Measurements from ENCODE around the gene SLC15A3.

Gene SLC15A3

DNA sequence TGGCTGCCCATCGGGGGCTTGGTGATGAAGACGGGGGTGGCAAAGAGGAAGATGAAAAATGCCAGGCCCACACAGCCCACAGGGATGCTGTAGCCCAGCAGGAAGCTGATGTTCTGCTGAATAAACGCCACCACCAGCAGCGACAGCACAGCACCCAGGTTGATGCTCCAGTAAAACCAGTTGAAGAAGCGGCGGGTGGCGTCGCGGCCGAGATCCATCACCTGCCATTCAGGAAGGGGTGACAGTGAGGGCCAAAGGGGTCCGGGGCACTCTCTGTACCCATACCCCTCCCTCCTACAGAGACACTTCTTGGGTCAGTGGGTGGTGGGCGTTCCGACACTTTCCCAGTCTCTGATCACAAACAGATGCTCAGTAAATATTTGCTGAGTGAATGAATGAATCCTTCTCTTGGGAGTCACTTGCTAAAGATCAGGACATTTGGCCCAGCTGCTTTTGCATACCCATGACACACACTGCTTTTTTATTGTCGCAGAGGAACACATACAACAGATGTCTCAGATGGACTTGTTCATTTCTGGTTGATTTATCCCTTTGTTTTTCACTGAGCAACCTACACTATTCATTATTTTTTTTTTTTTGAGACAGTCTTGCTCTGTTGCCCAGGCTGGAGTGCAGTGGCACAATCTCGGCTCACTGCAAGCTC lies 5.2 kb downstream of the SLC15A3 start:
- no peak overlapping the region for H3K4me3 ChIP-seq (ENCODE audit: low read depth, low read length)

DNA sequence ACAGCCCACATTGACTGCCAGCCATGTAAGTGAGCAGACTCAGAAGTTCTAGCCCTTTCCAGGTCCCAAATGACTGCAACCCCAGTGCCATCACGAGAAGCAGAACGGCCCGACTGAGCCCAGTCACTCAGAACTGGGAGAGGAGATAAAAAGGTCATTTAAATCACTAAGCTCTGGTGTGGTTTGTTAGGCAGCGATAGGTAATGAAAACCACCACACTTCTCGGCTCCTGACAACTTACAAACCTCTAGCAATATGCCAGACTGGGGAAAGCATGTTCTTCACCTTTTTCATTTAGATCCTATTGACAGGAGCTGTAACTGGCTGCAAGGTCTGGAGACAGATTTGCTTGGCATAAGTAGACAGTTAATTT lies 6.7 kb downstream of the SLC15A3 start:
- H3K4me3 ChIP-seq (ENCODE audit: low read depth, low read length): no peak overlapping the region

DNA sequence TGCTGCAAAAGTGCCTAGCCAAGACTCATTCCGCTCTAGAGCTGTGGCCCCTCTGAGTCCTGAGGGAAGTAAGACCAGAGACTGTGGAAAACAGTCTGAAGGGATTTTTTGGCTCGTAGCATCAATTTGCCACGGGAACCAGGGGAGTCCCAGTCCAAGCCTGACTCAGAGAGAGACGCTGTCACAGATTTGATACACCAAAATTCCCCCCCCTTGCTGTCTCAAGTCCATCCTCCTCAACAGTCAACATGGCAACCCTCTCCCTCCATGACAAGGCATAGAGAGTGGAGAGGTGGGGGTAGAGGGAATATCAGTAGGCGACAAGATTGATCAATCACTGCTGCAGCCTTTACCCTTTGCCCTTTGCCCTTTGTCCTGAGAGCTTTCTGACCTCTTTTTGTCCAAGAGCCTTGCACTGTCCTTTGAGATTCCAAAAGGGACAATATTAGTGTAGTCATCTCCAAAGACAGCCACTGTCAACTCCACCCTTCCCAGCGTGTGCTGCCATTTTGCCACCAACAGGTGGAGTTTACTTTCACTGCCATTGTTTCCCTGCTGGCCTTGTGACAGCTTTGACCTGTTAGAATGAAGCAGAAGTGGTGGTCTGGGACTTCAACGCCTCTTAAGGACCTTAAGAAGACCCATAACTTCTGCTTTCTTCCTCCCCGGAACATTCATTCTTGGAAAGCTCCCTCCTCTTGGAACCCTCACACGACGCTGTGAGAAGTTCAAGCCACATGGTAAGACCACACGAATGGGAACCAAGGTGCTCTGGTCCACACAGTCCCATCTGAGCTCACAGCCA lies 7.3 kb downstream of the SLC15A3 start:
- no peak overlapping the region for H3K4me3 ChIP-seq (ENCODE audit: low read depth, low read length)

DNA sequence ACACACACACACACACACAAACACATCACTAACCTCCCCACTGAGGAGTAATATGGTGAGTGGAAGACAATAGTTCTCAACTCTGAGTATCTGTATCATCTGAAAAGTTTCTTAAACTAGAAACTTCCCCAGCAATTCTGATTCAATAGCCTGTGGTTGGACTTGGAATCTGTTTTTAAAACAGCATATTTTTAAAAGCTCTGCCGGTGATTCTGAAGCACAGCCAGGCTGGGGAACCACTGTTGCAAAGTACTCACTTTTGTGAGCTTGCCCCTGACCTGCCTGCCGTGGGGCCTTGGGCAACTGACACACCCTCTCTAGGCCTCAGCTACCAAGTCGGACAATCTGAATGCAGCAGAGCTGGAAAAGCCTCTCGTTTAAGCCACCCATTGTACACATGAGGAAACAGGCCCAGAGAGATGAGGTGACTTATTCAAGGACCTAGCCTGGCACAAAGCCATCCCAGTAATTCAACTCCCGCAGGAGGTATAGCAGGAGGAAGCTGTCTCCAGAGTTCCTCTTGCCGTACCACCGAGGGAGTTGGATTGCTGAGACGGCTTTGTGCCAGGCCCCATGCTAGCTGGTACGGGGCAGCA lies 8.9 kb downstream of the SLC15A3 start:
- no peak overlapping the region for H3K4me3 ChIP-seq (ENCODE audit: low read depth, low read length)

DNA sequence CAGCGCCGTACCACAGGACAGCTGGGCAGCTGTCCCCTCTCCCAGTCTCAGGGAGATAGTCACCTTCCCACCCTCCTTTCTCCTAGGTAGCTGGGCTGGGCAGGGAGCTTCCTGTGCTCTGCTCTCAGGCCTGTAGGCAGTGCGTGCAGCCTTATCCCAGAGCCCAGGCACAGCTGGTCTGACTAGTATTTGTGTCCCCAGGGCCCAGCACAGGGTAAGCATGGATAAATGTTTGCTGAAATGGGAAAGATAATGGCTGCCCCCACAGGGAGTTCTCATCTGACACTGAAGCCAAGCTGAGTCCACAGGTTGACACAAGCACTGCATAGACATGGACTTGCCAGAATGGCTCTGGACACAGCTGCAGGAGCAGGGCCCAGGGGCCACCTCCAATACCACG lies 9.8 kb downstream of the SLC15A3 start:
- no peak overlapping the region for H3K4me3 ChIP-seq (ENCODE audit: low read depth, low read length)

DNA sequence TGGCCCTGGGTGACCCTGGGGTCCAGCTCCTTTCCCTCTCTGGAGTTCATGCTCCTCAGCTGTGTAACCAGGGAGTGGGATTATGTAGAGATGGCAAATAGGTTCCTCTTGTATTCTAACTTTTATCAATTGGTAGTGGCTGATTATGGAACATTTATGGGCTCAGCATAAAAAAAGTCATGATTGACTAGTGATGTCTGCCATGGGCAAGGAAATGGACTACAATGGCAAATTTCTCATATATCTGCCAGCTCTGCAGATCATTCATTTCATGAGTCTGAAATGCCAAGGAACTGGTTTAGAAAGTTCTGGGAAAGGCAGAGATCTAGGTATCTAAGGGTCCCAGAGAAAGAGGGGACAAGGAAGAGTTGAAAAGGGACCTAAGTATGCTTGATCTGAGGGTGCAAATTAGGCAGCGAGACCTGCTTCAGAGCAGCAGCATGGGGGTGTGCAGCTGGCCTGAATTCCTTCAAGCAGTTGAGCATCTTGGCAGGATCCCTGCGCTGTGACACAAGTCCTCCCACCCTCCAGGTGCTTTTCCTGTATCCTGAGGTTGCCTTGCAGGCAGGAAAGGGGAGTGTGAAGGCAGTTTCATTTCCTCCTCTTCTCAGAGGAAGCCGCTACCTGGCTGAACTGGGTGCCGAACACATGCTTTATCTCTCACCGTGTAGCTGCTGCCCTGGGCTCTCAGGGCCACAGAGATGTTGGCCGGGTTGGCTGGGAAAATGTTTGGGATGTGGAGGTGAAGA lies 10.4 kb downstream of the SLC15A3 start:
- no peak overlapping the region for H3K4me3 ChIP-seq (ENCODE audit: low read depth, low read length)

DNA sequence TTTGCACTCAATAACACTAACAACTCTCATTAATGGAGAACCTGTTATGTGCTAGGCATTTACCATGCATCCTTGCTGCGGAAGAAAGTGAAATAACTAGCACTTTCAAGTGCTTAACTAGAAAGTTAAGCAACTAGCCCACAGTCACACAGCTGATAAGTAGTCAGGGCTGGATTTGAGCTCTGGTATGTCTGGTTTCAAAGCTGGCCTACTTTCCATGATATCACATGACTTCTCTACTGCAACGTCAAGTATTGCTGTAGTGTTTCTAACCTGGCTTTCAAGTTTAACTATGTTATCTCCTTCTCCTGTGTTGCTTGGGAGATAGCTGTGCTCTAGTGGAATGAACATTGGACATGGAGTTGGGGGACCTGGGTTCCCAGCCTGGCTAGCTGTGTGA lies 12.1 kb downstream of the SLC15A3 start:
- no peak overlapping the region for H3K4me3 ChIP-seq (ENCODE audit: low read depth, low read length)

DNA sequence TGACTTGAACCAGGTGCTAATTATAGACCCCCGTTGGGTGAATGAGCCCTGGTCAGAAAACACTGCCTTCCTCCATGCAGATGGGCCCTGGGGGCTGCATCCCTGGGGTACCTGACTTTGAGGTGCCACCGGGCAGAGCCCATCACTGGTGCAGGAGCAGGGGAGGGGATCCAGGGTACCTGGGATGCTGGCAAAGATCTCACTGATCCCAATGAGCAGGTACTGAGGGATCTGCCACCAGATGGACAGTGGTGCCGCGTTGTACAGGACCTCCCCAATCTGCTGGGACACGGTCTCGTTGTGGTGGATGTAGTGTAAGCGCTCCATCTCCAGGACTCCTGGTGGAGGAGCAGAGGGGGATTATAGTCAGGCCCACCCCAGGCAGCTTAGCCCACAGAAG lies 12.7 kb downstream of the SLC15A3 start:
- H3K4me3 ChIP-seq (ENCODE audit: low read depth, low read length): no peak overlapping the region

DNA sequence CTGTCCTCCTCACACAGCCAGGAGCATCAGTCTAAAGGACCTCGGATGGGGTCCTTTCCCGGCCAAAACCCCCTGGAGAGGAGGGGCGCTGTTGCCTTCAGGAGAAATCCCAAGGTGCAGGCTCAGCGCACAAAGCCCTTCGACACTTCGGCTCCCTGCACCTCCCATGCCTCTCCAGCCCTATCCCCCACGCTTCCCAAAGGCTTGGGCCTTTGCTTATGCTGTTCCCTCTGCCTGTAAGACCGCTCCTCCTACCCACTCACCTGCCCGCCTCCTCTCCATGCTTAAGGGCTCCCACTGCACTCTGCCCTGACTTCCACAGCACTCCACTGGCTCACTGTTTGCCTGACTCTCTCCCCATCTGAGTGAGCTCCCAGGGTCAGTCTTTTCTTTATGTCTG lies 13.5 kb downstream of the SLC15A3 start:
- no peak overlapping the region for H3K4me3 ChIP-seq (ENCODE audit: low read depth, low read length)

DNA sequence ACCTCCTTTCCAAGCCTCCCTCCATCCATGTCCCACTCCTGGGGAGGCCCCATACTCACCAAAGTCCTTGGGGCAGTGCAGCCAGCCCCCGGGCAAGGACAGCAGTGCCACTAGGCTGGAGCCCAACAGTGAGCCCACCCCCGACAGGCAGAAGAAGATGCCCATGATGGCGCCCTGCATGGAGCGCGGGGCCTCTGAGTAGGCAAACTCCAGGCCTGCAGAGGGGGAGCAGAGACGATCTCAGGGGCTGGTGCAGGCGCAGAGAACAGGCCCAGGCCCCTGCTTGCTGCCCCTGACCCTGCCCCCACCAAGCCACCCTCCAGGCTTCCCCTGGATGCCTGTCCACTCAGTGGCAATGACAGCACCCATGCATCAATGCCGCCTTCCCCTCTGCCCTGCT lies 14.2 kb downstream of the SLC15A3 start:
- no peak overlapping the region for H3K4me3 ChIP-seq (ENCODE audit: low read depth, low read length)

DNA sequence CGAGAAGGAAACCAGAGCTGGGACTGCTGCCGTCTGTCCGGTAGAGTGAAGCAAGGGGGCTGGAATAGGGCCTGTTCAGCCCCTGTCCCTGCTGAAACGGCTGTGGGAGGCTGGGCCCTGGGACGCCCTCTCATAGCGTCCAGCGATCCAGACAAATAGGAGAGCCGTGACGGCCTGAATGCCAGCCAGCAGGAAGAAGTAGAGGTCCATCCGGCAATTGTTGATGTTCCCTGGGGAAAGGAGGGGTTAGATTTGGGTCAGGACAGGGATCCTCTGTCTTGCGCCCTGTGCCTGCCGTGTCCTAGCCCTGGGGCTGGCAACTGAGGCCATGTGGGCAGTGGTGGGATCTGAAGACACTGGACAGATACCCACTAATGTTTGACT lies 14.8 kb downstream of the SLC15A3 start:
- no peak overlapping the region for H3K4me3 ChIP-seq (ENCODE audit: low read depth, low read length)

DNA sequence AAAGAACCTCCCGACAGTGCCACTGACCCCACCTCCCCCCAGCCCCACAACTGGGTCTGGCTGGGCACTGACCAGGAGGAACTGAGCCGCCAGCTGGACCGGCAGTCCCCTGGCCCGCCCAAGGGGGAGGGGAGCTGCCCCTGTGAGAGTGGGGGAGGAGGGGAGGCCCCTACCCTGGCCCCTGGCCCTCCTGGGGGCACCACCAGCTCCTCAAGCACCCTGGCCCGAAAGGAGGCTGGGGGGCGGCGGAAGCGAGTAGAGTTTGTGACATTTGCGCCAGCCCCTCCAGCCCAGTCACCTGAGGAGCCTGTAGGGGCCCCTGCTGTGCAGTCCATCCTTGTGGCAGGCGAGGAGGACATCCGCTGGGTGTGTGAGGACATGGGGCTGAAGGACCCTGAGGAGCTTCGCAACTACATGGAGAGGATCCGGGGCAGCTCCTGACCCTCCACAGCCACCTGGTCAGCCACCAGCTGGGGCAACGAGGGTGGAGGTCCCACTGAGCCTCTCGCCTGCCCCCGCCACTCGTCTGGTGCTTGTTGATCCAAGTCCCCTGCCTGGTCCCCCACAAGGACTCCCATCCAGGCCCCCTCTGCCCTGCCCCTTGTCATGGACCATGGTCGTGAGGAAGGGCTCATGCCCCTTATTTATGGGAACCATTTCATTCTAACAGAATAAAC lies 15.4 kb downstream of the SLC15A3 start:
- no peak overlapping the region for H3K4me3 ChIP-seq (ENCODE audit: low read depth, low read length)

DNA sequence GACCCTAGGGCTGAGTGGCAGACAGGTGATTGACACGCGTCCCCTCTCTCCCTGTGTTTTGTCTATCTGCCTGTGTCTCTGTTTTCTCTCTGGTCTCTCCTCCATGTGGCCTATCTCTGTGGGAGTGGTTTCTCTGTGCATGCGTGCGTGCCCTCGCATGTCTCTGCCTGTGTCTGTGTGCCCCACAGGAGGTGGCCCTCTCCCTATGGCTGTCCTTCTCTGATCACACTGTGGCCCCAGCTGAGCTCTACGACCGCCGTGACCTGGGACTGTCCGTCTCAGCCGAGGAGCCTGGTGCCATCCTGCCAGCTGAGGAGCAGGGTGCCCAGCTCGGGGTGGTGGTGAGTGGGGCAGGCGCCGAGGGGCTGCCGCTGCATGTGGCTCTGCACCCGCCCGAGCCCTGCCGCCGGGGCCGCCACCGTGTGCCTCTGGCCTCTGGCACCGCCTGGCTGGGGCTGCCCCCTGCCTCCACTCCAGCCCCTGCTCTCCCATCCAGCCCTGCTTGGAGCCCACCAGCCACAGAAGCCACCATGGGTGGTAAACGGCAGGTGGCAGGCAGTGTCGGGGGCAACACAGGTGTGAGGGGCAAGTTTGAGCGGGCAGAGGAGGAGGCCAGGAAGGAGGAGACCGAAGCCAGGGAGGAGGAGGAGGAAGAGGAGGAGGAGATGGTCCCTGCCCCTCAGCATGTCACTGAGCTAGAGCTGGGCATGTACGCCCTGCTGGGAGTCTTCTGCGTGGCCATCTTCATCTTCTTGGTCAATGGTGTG lies 16.1 kb downstream of the SLC15A3 start:
- no peak overlapping the region for H3K4me3 ChIP-seq (ENCODE audit: low read depth, low read length)

DNA sequence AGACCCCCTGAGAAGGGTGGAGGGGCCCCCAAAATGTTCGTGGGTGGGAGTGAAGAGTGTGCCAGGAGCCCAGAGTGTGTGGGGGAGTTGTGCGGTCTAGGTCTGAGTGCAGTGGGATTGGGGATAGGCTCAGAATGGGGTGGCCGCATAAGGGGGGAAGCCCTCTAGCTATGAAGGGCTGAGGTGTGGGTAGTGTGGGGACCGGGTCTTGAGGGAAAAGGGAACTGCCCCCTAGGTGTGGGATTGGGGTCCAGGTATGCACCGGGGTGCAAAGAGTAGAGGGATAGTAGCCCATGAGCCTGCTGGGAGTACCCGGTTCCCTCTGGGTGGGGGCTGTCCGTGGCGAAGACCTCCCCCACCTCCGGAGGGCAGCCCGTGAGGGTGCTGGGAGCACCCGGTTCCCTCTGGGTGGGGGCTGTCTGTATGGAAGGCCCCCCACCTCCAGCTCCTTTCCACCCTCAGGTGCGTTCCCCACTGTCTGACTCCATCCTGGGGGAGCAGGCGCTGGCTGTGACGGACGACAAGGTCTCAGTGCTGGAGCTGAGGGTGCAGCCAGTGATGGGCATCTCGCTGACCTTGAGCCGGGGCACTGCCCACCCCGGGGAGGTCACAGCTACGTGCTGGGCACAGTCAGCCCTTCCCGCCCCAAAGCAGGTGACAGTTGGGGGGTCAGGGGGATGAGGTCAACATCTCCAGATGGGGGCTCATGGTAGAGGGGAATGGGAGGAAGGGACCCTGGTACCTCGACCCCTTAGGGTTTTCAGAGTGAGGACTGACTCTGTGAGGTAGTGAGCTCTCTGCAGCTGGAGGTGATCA lies 17.0 kb downstream of the SLC15A3 start:
- no peak overlapping the region for H3K4me3 ChIP-seq (ENCODE audit: low read depth, low read length)

DNA sequence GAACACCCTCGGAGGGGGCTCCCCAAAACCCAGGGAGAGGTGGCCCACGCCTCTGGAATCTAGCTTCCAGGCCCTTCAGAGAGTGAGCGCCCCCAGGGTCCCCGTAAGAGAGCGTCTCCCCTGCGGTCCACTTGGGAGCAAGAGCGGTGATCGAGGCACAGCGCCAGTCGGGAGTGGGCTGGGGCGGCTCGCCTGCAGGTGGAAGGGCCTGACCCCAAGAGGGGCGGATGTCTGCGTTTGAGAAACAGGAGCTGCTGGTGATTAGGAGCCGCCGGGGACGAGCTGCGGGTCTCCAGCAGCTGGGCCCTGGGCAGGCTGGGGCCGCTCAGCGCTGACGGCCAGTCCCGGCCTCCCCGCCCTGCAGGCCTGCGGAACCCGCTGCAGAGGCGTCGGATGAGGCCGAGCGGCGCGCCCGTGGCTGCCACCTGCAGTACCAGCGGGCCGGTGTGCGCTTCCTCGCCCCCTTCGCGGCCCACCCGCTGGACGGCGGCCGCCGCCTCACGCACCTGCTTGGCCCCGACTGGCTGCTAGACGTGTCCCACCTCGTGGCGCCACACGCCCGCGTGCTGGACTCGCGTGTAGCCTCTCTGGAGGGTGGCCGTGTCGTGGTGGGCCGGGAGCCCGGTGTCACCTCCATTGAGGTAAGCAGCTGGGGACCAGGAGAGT lies 17.7 kb downstream of the SLC15A3 start:
- H3K4me3 ChIP-seq (ENCODE audit: low read depth, low read length): no peak overlapping the region

DNA sequence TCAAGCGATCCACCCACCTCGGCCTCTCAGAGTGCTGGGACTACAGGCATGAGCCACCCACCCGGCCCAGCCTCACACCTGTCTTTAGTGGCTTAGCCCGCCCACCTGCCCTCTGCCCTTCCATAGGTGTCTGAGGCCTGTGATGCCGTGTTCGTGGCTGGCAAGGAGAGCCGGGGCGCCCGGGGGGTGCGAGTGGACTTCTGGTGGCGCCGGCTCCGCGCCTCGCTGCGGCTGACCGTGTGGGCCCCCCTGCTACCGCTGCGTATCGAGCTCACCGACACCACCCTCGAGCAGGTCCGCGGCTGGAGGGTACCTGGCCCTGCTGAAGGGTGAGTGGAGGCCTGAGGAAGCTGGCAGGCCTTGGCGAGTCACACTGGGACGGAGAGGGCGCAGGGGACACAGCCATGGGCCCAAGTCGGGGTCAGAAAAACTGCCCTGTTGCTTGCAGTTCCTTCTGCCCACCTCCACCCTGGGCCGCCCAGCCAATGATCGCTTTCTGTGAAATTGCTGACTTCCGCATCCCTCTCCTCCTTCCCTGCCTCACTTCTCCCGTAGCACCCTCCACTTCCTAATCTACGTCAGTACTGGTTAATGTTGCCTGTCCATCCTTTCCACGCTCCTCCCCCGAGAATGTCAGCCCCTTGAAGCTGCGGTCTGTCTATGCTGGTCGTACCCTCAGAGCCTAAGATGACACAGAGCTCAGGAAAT lies 18.4 kb downstream of the SLC15A3 start:
- no peak overlapping the region for H3K4me3 ChIP-seq (ENCODE audit: low read depth, low read length)

DNA sequence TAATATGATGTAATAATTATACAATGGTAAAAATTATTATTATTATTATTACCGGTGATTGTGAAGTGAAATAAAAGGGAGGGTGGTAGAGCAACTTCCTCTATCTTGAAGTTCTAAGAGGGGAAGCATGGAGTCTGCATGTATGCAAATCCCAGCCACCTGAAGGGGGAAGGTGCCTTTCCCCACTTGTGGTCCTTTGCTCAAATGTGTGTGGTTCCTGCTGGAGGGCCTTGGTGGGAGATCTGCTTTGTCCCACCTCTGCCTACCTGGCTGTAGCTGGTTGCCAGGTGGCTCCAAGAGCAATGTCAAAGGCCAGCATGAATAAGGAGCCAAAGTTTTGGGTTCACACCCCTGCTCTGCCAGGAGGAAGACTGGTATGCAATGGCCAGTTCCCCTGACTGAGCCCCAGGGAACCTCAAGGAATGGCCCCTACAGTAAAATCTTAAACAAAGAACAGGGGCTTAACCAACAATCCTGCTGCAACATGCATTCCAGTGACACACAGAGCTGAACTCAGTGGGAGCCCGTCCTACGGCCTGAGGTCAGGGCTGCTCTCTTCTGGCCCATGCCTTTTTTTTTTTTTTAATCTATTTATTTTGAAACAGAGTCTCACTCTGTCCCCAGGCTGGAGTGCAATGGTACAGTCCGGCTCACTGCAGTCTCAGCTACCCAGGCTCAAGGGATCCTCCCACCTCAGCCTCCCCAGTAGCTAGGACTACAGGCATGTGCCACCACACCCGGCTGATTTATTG lies 19.2 kb downstream of the SLC15A3 start:
- no peak overlapping the region for H3K4me3 ChIP-seq (ENCODE audit: low read depth, low read length)

DNA sequence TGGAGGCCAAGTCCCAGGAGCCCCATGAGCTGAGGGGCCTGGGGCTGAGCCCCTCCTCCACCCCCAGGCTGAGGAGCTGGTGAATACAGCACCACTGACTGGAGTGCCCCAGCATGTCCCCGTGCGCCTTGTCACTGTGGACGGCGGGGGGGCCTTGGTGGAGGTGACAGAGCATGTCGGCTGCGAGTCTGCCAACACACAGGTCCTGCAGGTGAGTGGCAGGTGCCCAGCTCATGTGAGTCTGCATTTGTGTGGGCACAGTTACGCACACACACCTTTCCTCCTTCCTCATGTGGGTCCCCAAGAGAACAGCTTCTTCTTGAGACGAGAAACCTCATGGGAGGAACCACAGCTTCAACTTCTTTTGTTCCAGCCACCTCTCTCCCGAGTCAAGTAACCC lies 20.1 kb downstream of the SLC15A3 start:
- H3K4me3 ChIP-seq (ENCODE audit: low read depth, low read length): no peak overlapping the region
